ENCODE measurements around the gene TANGO2.

TANGO2 gene

GRCh38 chr22:19997561-19998231, 23.2 kb upstream of the TANGO2 start:
- DNase-seq: no peak
- Histone ChIP-seq H3K27me3 (replicated peaks; ENCODE audit: control insufficient read depth, insufficient read depth, low read length, poor library complexity, severe bottlenecking) (no peaks in the 10 kb centered on the region), H3K9me3 (ENCODE audit: control insufficient read depth, low read length) (no peaks in the 10 kb centered on the region), H3K4me1 (ENCODE audit: control insufficient read depth, insufficient read depth, low read length, poor library complexity, severe bottlenecking) (no peaks in the 10 kb centered on the region), H3K36me3 (ENCODE audit: control insufficient read depth, insufficient read depth, low read length) (no peaks in the 10 kb centered on the region), H3K4me3 (ENCODE audit: insufficient read depth, low read depth, low read length, poor library complexity, severe bottlenecking) (no peak overlapping the region), H3K27ac (ENCODE audit: insufficient read depth, low read length, poor library complexity, severe bottlenecking) (no peak overlapping the region)

- no peaks in the 10 kb centered on the region for H3K4me1 ChIP-seq (ENCODE audit: control insufficient read depth, insufficient read depth, low read length, poor library complexity, severe bottlenecking)
- no peak overlapping the region for H3K27ac ChIP-seq (ENCODE audit: insufficient read depth, low read length, poor library complexity, severe bottlenecking)
- DNase-seq: no peak
- H3K27me3 ChIP-seq (replicated peaks; ENCODE audit: control insufficient read depth, insufficient read depth, low read length, poor library complexity, severe bottlenecking): no peaks in the 10 kb centered on the region
- no peak overlapping the region for H3K4me3 ChIP-seq (ENCODE audit: insufficient read depth, low read depth, low read length, poor library complexity, severe bottlenecking)
- no peaks in the 10 kb centered on the region for H3K36me3 ChIP-seq (ENCODE audit: control insufficient read depth, insufficient read depth, low read length)
- no peaks in the 10 kb centered on the region for H3K9me3 ChIP-seq (ENCODE audit: control insufficient read depth, low read length)
These were observed 22.5 kb upstream of the TANGO2 start for GRCh38 chr22:19998232-19998951.

DNA sequence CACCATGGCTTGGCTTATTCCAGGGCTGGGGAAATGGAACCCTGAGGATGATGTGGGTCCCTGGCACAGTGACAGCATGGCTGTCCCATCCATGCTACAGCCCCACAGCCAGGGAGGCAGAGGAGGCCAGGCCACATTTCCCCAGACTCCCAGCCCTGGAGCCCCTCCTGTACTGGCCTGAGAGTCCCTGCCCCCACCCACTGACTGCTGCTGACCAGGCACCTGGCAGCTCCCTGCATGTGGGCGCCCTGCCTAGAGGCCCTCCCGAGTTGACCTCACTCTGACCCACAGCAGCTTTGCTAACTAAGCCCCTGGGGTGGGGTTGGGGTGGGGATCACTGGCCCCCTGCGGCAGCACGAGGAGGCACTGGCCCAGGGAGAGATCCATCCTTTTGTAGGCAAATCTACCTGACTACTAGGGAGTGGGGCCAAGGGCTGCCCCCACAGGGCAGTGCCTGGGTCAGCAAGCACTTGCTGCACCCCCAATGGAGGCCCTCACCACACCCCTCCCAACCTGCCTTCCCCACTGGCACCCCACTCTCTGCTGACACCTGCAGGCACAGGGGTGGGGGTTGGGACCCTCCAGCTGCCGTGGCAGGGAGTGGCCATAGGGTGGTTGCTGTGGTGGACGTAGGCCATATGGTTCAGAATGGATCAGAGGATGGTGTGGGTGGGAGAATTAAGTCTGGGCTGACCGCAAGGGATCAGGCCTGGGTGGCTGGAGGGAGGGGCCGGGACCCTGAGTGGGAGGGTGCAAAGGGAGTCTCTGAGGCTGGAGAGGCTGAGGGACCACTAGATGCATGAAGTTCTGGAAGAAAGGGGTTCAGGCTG, 21.7 kb upstream of the TANGO2 start:
- no peaks in the 10 kb centered on the region for H3K4me1 ChIP-seq (ENCODE audit: control insufficient read depth, insufficient read depth, low read length, poor library complexity, severe bottlenecking)

GRCh38 chr22:20000246-20001081, 20.4 kb upstream of the TANGO2 start:
- Histone ChIP-seq H3K4me3 (ENCODE audit: insufficient read depth, low read depth, low read length, poor library complexity, severe bottlenecking) (no peak overlapping the region), H3K4me1 (ENCODE audit: control insufficient read depth, insufficient read depth, low read length, poor library complexity, severe bottlenecking) (no peaks in the 10 kb centered on the region), H3K27me3 (replicated peaks; ENCODE audit: control insufficient read depth, insufficient read depth, low read length, poor library complexity, severe bottlenecking) (no peaks in the 10 kb centered on the region), H3K9me3 (ENCODE audit: control insufficient read depth, low read length) (no peaks in the 10 kb centered on the region), H3K27ac (ENCODE audit: insufficient read depth, low read length, poor library complexity, severe bottlenecking) (no peak overlapping the region), H3K36me3 (ENCODE audit: control insufficient read depth, insufficient read depth, low read length) (no peaks in the 10 kb centered on the region)
- no peak for DNase-seq

More for the DNA sequence above, 21.7 kb upstream of the TANGO2 start:
- Histone ChIP-seq H3K27ac (ENCODE audit: insufficient read depth, low read length, poor library complexity, severe bottlenecking) (no peak overlapping the region), H3K36me3 (ENCODE audit: control insufficient read depth, insufficient read depth, low read length) (no peaks in the 10 kb centered on the region), H3K27me3 (replicated peaks; ENCODE audit: control insufficient read depth, insufficient read depth, low read length, poor library complexity, severe bottlenecking) (no peaks in the 10 kb centered on the region), H3K4me3 (ENCODE audit: insufficient read depth, low read depth, low read length, poor library complexity, severe bottlenecking) (no peak overlapping the region), H3K9me3 (ENCODE audit: control insufficient read depth, low read length) (no peaks in the 10 kb centered on the region)
- DNase-seq: no peak

DNA sequence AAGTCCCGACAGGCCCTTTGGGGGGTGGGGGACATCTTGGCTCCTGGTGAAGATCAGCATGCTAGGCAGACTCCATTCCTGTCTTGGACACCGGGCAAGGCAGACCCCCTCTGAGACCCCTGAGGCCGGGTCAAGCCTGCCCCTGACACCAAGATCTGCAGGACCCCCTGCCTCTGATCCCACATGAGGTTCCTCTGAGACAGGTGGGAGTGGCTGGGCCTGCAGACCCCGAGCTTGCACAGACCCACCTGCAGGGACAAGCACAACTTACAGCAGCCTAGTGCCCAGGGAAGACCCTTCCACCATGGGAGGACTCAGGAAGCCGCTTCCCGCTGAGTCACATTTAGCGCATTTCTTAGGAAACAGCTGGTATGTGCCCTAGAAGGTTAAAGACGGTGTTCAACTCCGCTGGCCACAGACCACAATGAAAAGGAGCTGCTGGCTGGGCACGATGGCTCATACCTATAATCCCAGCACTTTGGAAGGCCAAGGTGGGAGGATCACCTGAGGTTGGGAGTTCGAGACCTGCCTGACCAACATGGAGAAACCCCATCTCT, 19.8 kb upstream of the TANGO2 start:
- no peak overlapping the region for H3K27ac ChIP-seq (ENCODE audit: insufficient read depth, low read length, poor library complexity, severe bottlenecking)
- H3K36me3 ChIP-seq (ENCODE audit: control insufficient read depth, insufficient read depth, low read length): no peaks in the 10 kb centered on the region
- H3K4me1 ChIP-seq (ENCODE audit: control insufficient read depth, insufficient read depth, low read length, poor library complexity, severe bottlenecking): no peaks in the 10 kb centered on the region
- no peak for DNase-seq
- no peaks in the 10 kb centered on the region for H3K9me3 ChIP-seq (ENCODE audit: control insufficient read depth, low read length)
- no peaks in the 10 kb centered on the region for H3K27me3 ChIP-seq (replicated peaks; ENCODE audit: control insufficient read depth, insufficient read depth, low read length, poor library complexity, severe bottlenecking)
- no peak overlapping the region for H3K4me3 ChIP-seq (ENCODE audit: insufficient read depth, low read depth, low read length, poor library complexity, severe bottlenecking)

DNA sequence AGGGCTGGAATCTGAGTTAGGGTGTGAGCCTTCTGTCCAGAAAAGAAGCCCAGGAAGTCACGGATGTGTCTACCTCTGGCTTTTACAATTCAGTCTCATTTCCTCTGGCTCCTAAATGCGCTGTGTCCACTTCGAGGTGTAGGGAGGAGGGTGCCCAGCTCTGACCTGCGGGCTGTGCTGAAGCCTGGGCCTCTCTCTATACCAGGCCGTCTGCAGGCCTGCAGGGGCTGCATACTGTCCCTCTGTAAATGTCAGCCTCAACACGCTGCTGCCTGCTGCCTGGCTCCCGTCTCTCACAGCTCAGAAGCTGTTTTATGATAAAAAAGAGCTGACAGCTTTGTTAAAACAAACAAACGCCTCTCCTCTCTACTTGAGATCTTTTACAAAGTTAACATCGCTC, 18.8 kb upstream of the TANGO2 start:
- Histone ChIP-seq H3K4me1 (ENCODE audit: control insufficient read depth, insufficient read depth, low read length, poor library complexity, severe bottlenecking) (no peaks in the 10 kb centered on the region), H3K27ac (ENCODE audit: insufficient read depth, low read length, poor library complexity, severe bottlenecking) (no peak overlapping the region), H3K27me3 (replicated peaks; ENCODE audit: control insufficient read depth, insufficient read depth, low read length, poor library complexity, severe bottlenecking) (no peaks in the 10 kb centered on the region), H3K4me3 (ENCODE audit: insufficient read depth, low read depth, low read length, poor library complexity, severe bottlenecking) (no peak overlapping the region), H3K36me3 (ENCODE audit: control insufficient read depth, insufficient read depth, low read length) (no peaks in the 10 kb centered on the region), H3K9me3 (ENCODE audit: control insufficient read depth, low read length) (no peaks in the 10 kb centered on the region)
- DNase-seq: no peak

GRCh38 chr22:20002636-20003035, 18.3 kb upstream of the TANGO2 start:
- Histone ChIP-seq H3K4me3 (ENCODE audit: insufficient read depth, low read depth, low read length, poor library complexity, severe bottlenecking) (no peak overlapping the region), H3K9me3 (ENCODE audit: control insufficient read depth, low read length) (no peaks in the 10 kb centered on the region), H3K27me3 (replicated peaks; ENCODE audit: control insufficient read depth, insufficient read depth, low read length, poor library complexity, severe bottlenecking) (no peaks in the 10 kb centered on the region), H3K27ac (ENCODE audit: insufficient read depth, low read length, poor library complexity, severe bottlenecking) (no peak overlapping the region), H3K4me1 (ENCODE audit: control insufficient read depth, insufficient read depth, low read length, poor library complexity, severe bottlenecking) (no peaks in the 10 kb centered on the region), H3K36me3 (ENCODE audit: control insufficient read depth, insufficient read depth, low read length) (no peaks in the 10 kb centered on the region)
- DNase-seq: no peak

GRCh38 chr22:20003304-20003703, 17.6 kb upstream of the TANGO2 start:
- Histone ChIP-seq H3K4me3 (ENCODE audit: insufficient read depth, low read depth, low read length, poor library complexity, severe bottlenecking) (no peak overlapping the region), H3K27me3 (replicated peaks; ENCODE audit: control insufficient read depth, insufficient read depth, low read length, poor library complexity, severe bottlenecking) (no peaks in the 10 kb centered on the region), H3K9me3 (ENCODE audit: control insufficient read depth, low read length) (no peaks in the 10 kb centered on the region), H3K27ac (ENCODE audit: insufficient read depth, low read length, poor library complexity, severe bottlenecking) (no peak overlapping the region), H3K4me1 (ENCODE audit: control insufficient read depth, insufficient read depth, low read length, poor library complexity, severe bottlenecking) (no peaks in the 10 kb centered on the region), H3K36me3 (ENCODE audit: control insufficient read depth, insufficient read depth, low read length) (no peaks in the 10 kb centered on the region)
- no peak for DNase-seq

DNA sequence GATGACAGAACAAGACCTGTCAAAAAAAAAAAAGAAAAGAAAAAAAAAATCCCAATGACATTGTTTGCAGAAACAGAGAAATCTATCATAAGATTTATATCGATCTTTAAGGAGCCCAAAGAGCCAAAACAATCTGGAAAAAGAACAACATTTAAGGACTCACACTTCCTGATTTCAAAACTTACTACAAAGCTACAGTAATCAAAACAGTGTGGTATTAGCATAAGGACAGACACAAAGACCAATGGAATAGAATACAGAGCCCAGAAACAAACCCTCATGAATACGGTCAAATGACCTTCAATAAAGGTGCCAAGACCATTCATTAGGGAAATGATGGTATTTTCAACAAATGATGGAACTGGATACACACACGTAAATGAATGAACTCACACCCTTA, 16.4 kb upstream of the TANGO2 start:
- no peak overlapping the region for H3K4me3 ChIP-seq (ENCODE audit: insufficient read depth, low read depth, low read length, poor library complexity, severe bottlenecking)
- H3K27ac ChIP-seq (ENCODE audit: insufficient read depth, low read length, poor library complexity, severe bottlenecking): no peak overlapping the region
- no peaks in the 10 kb centered on the region for H3K4me1 ChIP-seq (ENCODE audit: control insufficient read depth, insufficient read depth, low read length, poor library complexity, severe bottlenecking)
- no peaks in the 10 kb centered on the region for H3K36me3 ChIP-seq (ENCODE audit: control insufficient read depth, insufficient read depth, low read length)
- H3K27me3 ChIP-seq (replicated peaks; ENCODE audit: control insufficient read depth, insufficient read depth, low read length, poor library complexity, severe bottlenecking): no peaks in the 10 kb centered on the region
- no peak for DNase-seq
- H3K9me3 ChIP-seq (ENCODE audit: control insufficient read depth, low read length): no peaks in the 10 kb centered on the region

Data from effector memory CD4-positive, alpha-beta T cell (primary cell).